ENCODE data around the gene LIPC.
A peak's percentile ranks its signal among the peaks of the same experiment; 100 is the strongest.

The LIPC gene

GRCh38 chr15:58549013-58549784 is 117.4 kb downstream of the LIPC start:
- DNase-seq (ENCODE audit: low read depth) = no peak
- no peak for TF ChIP-seq MYC (IDR thresholded peaks at IDR 0.05; ENCODE audit: low read depth, low read length)
- TF ChIP-seq MAX (IDR thresholded peaks at IDR 0.05; ENCODE audit: low read depth, low read length) = no peak
- no peak overlapping the region for H3K4me3 ChIP-seq (ENCODE audit: low read depth, low read length)

- no peak for DNase-seq (ENCODE audit: low read depth)
- TF ChIP-seq CTCF (IDR thresholded peaks at IDR 0.05; ENCODE audit: low read depth, low read length) (no peak), POLR2A (IDR thresholded peaks at IDR 0.05; ENCODE audit: extremely low read depth, insufficient read length) (no peak), MYC (IDR thresholded peaks at IDR 0.05; ENCODE audit: low read depth, low read length) (no peak), MAX (IDR thresholded peaks at IDR 0.05; ENCODE audit: low read depth, low read length) (no peak)
- H3K4me3 ChIP-seq (ENCODE audit: low read depth, low read length) = no peak overlapping the region
Measured at GRCh38 chr15:58549785-58550074, 117.9 kb downstream of the LIPC start.

- peak; percentile 3 for DNase-seq (ENCODE audit: low read depth)
- H3K4me3 ChIP-seq (ENCODE audit: low read depth, low read length) = no peak overlapping the region
- TF ChIP-seq POLR2A (IDR thresholded peaks at IDR 0.05; ENCODE audit: extremely low read depth, insufficient read length) (no peak), MYC (IDR thresholded peaks at IDR 0.05; ENCODE audit: low read depth, low read length) (no peak), CTCF (IDR thresholded peaks at IDR 0.05; ENCODE audit: low read depth, low read length) (no peak), MAX (IDR thresholded peaks at IDR 0.05; ENCODE audit: low read depth, low read length) (no peak)
Measured at GRCh38 chr15:58551084-58551763, 119.4 kb downstream of the LIPC start.

- TF ChIP-seq CTCF (IDR thresholded peaks at IDR 0.05; ENCODE audit: low read depth, low read length) (no peak), MAX (IDR thresholded peaks at IDR 0.05; ENCODE audit: low read depth, low read length) (no peak), MYC (IDR thresholded peaks at IDR 0.05; ENCODE audit: low read depth, low read length) (no peak), POLR2A (IDR thresholded peaks at IDR 0.05; ENCODE audit: extremely low read depth, insufficient read length) (no peak)
- H3K4me3 ChIP-seq (ENCODE audit: low read depth, low read length) = no peak overlapping the region
- DNase-seq (ENCODE audit: low read depth) = peak; percentile 52
Measured at GRCh38 chr15:58551764-58552504, 120.1 kb downstream of the LIPC start.

GRCh38 chr15:58552505-58553364 is 120.9 kb downstream of the LIPC start:
- no peak for DNase-seq (ENCODE audit: low read depth)
- no peak overlapping the region for H3K4me3 ChIP-seq (ENCODE audit: low read depth, low read length)
- TF ChIP-seq POLR2A (IDR thresholded peaks at IDR 0.05; ENCODE audit: extremely low read depth, insufficient read length) = no peak

GRCh38 chr15:58553365-58553918 is 121.7 kb downstream of the LIPC start:
- no peak overlapping the region for H3K4me3 ChIP-seq (ENCODE audit: low read depth, low read length)
- TF ChIP-seq CTCF (IDR thresholded peaks at IDR 0.05; ENCODE audit: low read depth, low read length) (no peak), MAX (IDR thresholded peaks at IDR 0.05; ENCODE audit: low read depth, low read length) (no peak)
- no peak for DNase-seq (ENCODE audit: low read depth)
